Lung (tissue), 12 donors: ENCODE results near the gene ACAN. TPM values are rescaled to one million over a fixed set of nuclear protein-coding genes. Genes with fewer than 3 reads are reported as not detected.

ENCODE experiments used
- ATAC-seq: fragments of 200-7000 bp; cut with Tn5 transposase; one replicate; pipeline ENCODE4 v1.9.1; 2020; ENCODE audit warnings: moderate number of reproducible peaks; ENCODE audit not compliant: insufficient read depth, low FRiP score
- DNase-seq, 3 donors: peaks; one replicate each; pipeline ENCODE4 v3.0.0-alpha.2; 2013 to 2017
- H3K27ac ChIP-seq, 2 donors: one replicate each; pipeline ENCODE4 v1.5.1; 2013; ENCODE audit warnings: mild to moderate bottlenecking in 2 of 2, moderate library complexity in 2 of 2, control low read depth in 1 of 2, inconsistent platforms in 1 of 2, low read depth in 1 of 2, low read length in 1 of 2
- H3K27me3 ChIP-seq, 3 donors: one replicate each; pipeline ENCODE4 v1.5.1; 2013; ENCODE audit warnings: low read length in 2 of 3; ENCODE audit not compliant: control insufficient read depth in 3 of 3, insufficient read depth in 3 of 3
- H3K36me3 ChIP-seq, 4 donors: one replicate each; pipeline ENCODE4 v1.5.1; 2013; ENCODE audit warnings: low read length in 4 of 4, mild to moderate bottlenecking in 1 of 4, moderate library complexity in 1 of 4; ENCODE audit not compliant: control insufficient read depth in 4 of 4, insufficient read depth in 4 of 4
- H3K4me1 ChIP-seq, 5 donors: one replicate each; pipeline ENCODE4 v1.5.1; 2013; ENCODE audit warnings: low read length in 5 of 5, mild to moderate bottlenecking in 2 of 5, moderate library complexity in 1 of 5; ENCODE audit not compliant: control insufficient read depth in 5 of 5, insufficient read depth in 5 of 5
- H3K4me3 ChIP-seq: one replicate; pipeline ENCODE4 v1.5.1; 2013; ENCODE audit warnings: mild to moderate bottlenecking, control low read depth, moderate library complexity
- H3K9ac ChIP-seq, 2 donors: one replicate each; pipeline ENCODE4 v1.5.1; 2013; ENCODE audit warnings: low read length in 2 of 2, control low read depth in 1 of 2; ENCODE audit not compliant: insufficient read depth in 1 of 2
- H3K9me3 ChIP-seq, 4 donors: one replicate each; pipeline ENCODE4 v1.5.1; 2013; ENCODE audit warnings: low read length in 3 of 4, mild to moderate bottlenecking in 1 of 4, moderate library complexity in 1 of 4; ENCODE audit not compliant: control insufficient read depth in 4 of 4, insufficient read depth in 3 of 4
- WGBS, 2 donors: extraction: QIAGEN DNeasy Blood & Tissue Kit; methylation state at CpG; one replicate each; pipeline ENCODE4 v1.1.7; 2013; 5-methylcytosine and 5-hydroxymethylcytosine counted together
- polyA plus RNA-seq, 2 donors: library from polyadenylated mRNA; stranded (reverse); fragments of 200-250 nt; gene quantifications; one replicate each; pipeline ENCODE4 v1.2.1, GENCODE V29; 2013
- total RNA-seq, 2 donors: library from RNA; depleted of rRNA in 1 of 2; stranded (reverse); fragments of >200 nt in 1 of 2; gene quantifications; one replicate each; pipeline ENCODE4 v1.2.1, GENCODE V29; 2014 to 2021
- TF ChIP-seq, protein P1 (sequence below): IDR thresholded peaks from 2 replicates; pipeline ENCODE4 v1.5.1; 2012; ENCODE audit warnings: mild to moderate bottlenecking; ENCODE audit errors: control extremely low read depth, extremely low read depth
- donor health status: control.
- donor health status: control.
- donor health status: Bipolar disorder and iron deficiency.
- donor health status: healthy.
- donor health status: DM: yes; HTN: yes; CAD: no.

Gene ACAN
- total and polyA plus RNA-seq, 4 donors: 0.50 to 5.2 (median 0.85) TPM

- DNase-seq: no peak
- no peak for ATAC-seq
- 84 to 86% methylated on average over 20 of the region's 20 CpGs for WGBS, 2 donors
- H3K9ac ChIP-seq: no peak overlapping the region
- no peaks in the 10 kb centered on the region for H3K36me3 ChIP-seq
- H3K27me3 ChIP-seq: peaks cover 0 to 5% (median 0%) of the 10 kb centered on the region in 3 donors
- no peak overlapping the region for H3K27ac ChIP-seq
- peaks cover 0 to 2% (median 0%) of the 10 kb centered on the region in 4 donors for H3K9me3 ChIP-seq
- no peak overlapping the region for H3K4me3 ChIP-seq
- no peaks in the 10 kb centered on the region for H3K4me1 ChIP-seq
- TF ChIP-seq, protein P1, sequence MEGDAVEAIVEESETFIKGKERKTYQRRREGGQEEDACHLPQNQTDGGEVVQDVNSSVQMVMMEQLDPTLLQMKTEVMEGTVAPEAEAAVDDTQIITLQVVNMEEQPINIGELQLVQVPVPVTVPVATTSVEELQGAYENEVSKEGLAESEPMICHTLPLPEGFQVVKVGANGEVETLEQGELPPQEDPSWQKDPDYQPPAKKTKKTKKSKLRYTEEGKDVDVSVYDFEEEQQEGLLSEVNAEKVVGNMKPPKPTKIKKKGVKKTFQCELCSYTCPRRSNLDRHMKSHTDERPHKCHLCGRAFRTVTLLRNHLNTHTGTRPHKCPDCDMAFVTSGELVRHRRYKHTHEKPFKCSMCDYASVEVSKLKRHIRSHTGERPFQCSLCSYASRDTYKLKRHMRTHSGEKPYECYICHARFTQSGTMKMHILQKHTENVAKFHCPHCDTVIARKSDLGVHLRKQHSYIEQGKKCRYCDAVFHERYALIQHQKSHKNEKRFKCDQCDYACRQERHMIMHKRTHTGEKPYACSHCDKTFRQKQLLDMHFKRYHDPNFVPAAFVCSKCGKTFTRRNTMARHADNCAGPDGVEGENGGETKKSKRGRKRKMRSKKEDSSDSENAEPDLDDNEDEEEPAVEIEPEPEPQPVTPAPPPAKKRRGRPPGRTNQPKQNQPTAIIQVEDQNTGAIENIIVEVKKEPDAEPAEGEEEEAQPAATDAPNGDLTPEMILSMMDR: no peak
Observed at GRCh38 chr15:88847144-88847543, 43.9 kb downstream of the ACAN start.

- Histone ChIP-seq H3K36me3 (no peaks in the 10 kb centered on the region), H3K9me3 (peaks cover 0 to 2% (median 0%) of the 10 kb centered on the region in 4 donors), H3K4me1 (no peaks in the 10 kb centered on the region), H3K27ac (no peak overlapping the region), H3K9ac (no peak overlapping the region), H3K27me3 (peaks cover 2 to 5% (median 5%) of the 10 kb centered on the region in 3 donors), H3K4me3 (no peak overlapping the region)
- no peak for ATAC-seq
- TF ChIP-seq, protein P1: no peak
- WGBS, 2 donors: 86 to 87% methylated on average over 3 of the region's 3 CpGs
- no peak for DNase-seq
Observed at GRCh38 chr15:88848203-88848602, 45.0 kb downstream of the ACAN start.

DNA sequence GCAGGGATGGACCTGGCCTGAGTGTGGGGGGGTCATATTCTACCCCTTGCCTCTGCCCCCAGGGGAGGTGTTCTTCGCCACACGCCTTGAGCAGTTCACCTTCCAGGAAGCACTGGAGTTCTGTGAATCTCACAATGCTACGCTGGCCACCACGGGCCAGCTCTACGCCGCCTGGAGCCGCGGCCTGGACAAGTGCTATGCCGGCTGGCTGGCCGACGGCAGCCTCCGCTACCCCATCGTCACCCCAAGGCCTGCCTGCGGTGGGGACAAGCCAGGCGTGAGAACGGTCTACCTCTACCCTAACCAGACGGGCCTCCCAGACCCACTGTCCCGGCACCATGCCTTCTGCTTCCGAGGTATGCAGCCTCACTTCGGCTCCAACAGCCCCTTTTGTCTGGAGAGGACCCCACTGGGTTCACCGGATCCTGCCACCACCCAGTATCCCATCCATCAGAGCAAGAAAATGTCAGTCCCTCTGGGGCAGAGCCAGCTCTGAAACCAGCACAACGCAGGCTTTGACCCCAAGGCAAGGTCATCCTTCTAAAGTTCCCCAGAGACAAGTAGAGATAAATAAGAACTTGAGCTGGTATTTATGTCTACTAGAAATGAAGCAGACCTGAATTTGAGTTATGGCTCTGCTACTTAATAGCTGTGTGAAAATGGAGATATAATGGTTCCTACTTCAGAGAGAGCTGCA, 46.3 kb downstream of the ACAN start:
- ATAC-seq: no peak

More for the DNA sequence above, 46.3 kb downstream of the ACAN start:
- TF ChIP-seq, protein P1: no peak
- no peaks in the 10 kb centered on the region for H3K4me1 ChIP-seq
- no peak overlapping the region for H3K4me3 ChIP-seq
- no peaks in the 10 kb centered on the region for H3K36me3 ChIP-seq
- H3K27ac ChIP-seq: no peak overlapping the region
- WGBS, 2 donors: 80 to 88% methylated on average over 22 of the region's 22 CpGs
- H3K9ac ChIP-seq: no peak overlapping the region
- H3K9me3 ChIP-seq: peaks cover 0 to 5% (median 0%) of the 10 kb centered on the region in 4 donors
- no peak for DNase-seq
- H3K27me3 ChIP-seq: peaks cover 2 to 8% (median 5%) of the 10 kb centered on the region in 3 donors
